H1 (cell line): ENCODE measurements around the gene ENTREP3. TPM values are rescaled to one million over a fixed set of nuclear protein-coding genes. Genes with fewer than 3 reads are reported as not detected.
A peak's percentile ranks its signal among the peaks of the same experiment; 100 is the strongest.

Experiments used
- CTCF ChIA-PET: fragments of 300-600 bp; sonication (Branson Sonifier 250); formaldehyde crosslinking; loops from one replicate; lab custom pipeline; 2021; ENCODE audit not compliant: partially characterized antibody; lab: Charles Lee
- POLR2A ChIA-PET: fragments of 300-600 bp; sonication (Branson Sonifier 250); formaldehyde crosslinking; loops from one replicate; lab custom pipeline; 2021; ENCODE audit warnings: inconsistent platforms; ENCODE audit not compliant: partially characterized antibody; lab: Charles Lee
- DNase-seq, 2 experiments: peaks; one replicate each; pipeline versions ENCODE4 v3.0.0 to v3.0.0-alpha.2; 2010 to 2022; ENCODE audit warnings: low spot score in 2 of 2, low read depth in 1 of 2, mixed read lengths in 1 of 2
- FAIRE-seq: peaks from 2 replicates; lab custom pipeline; 2011; peaks lifted over from hg19 to GRCh38; lab: Jason Lieb, UNC
- H2AFZ ChIP-seq: 2 replicates; pipeline ENCODE4 v1.8.1; 2012; ENCODE audit warnings: low read length, inconsistent platforms
- H2AK5ac ChIP-seq: 2 replicates; pipeline ENCODE4 v1.6.1; 2013; ENCODE audit warnings: low read depth, low read length
- H2BK120ac ChIP-seq: replicated peaks from 2 replicates; pipeline ENCODE3; 2013; ENCODE audit warnings: low read depth, low read length, inconsistent platforms
- H2BK12ac ChIP-seq: 2 replicates; pipeline ENCODE4 v1.6.1; 2013; ENCODE audit warnings: low read depth, low read length
- H2BK15ac ChIP-seq: 2 replicates; pipeline ENCODE4 v1.6.1; 2013; ENCODE audit warnings: low read length
- H2BK20ac ChIP-seq: 2 replicates; pipeline ENCODE4 v1.6.1; 2013; ENCODE audit warnings: low read length
- H2BK5ac ChIP-seq: 2 replicates; pipeline ENCODE4 v1.6.1; 2013; ENCODE audit warnings: low read depth, low read length
- H3K14ac ChIP-seq: 2 replicates; pipeline ENCODE4 v1.6.1; 2013; ENCODE audit warnings: inconsistent platforms; ENCODE audit not compliant: insufficient read length
- H3K18ac ChIP-seq: 2 replicates; pipeline ENCODE4 v1.6.1; 2013; ENCODE audit warnings: low read length; ENCODE audit errors: extremely low read depth
- H3K23ac ChIP-seq: 2 replicates; pipeline ENCODE4 v1.6.1; 2013; ENCODE audit warnings: inconsistent platforms; ENCODE audit not compliant: insufficient read length
- H3K23me2 ChIP-seq: 2 replicates; pipeline ENCODE4 v1.6.1; 2013; ENCODE audit warnings: low read depth, low read length
- H3K27ac ChIP-seq: 2 replicates; pipeline ENCODE4 v1.6.1; 2011; ENCODE audit warnings: low read depth, low read length, inconsistent platforms
- H3K27me3 ChIP-seq, 4 experiments: replicated peaks in 1 of 4; 1 replicate in 1 of 4; 2 replicates in 3 of 4; pipeline versions ENCODE4 v1.6.1 to v1.8.1; 2011 to 2013; ENCODE audit warnings: low read length in 3 of 4, mild to moderate bottlenecking in 3 of 4, inconsistent platforms in 2 of 4, mixed read lengths in 2 of 4, moderate library complexity in 1 of 4; ENCODE audit not compliant: control insufficient read depth in 3 of 4, insufficient read depth in 3 of 4; ENCODE audit errors: extremely low read depth in 1 of 4
- H3K36me3 ChIP-seq, 4 experiments: 2 replicates each; pipeline versions ENCODE4 v1.6.1 to v1.8.1; 2011 to 2013; ENCODE audit warnings: mild to moderate bottlenecking in 4 of 4, low read length in 3 of 4, moderate library complexity in 2 of 4, control low read depth in 1 of 4, inconsistent platforms in 1 of 4; ENCODE audit not compliant: insufficient read depth in 4 of 4, control insufficient read depth in 2 of 4
- H3K4ac ChIP-seq: replicated peaks from 2 replicates; pipeline ENCODE3; 2013; ENCODE audit warnings: low read length, low read depth, mixed read lengths, inconsistent platforms; ENCODE audit not compliant: insufficient read length
- H3K4me1 ChIP-seq, 4 experiments: replicated peaks in 1 of 4; 1 replicate in 1 of 4; 2 replicates in 3 of 4; pipeline versions ENCODE4 v1.6.1 to v1.8.1; 2011 to 2013; ENCODE audit warnings: low read length in 3 of 4, inconsistent platforms in 2 of 4, mixed read lengths in 1 of 4; ENCODE audit not compliant: insufficient read depth in 4 of 4, control insufficient read depth in 3 of 4
- H3K4me2 ChIP-seq, 2 experiments: 2 replicates each; pipeline versions ENCODE4 v1.6.1 to v1.8.1; 2011 to 2013; ENCODE audit warnings: low read depth in 2 of 2, low read length in 2 of 2, control low read depth in 1 of 2, inconsistent platforms in 1 of 2, mild to moderate bottlenecking in 1 of 2; ENCODE audit not compliant: insufficient read depth in 1 of 2
- H3K4me3 ChIP-seq, 4 experiments: fragments of 200-600, 300-600 bp in 1 of 4; sonication (generic), shearing (Covaris generic), sonication (Bioruptor Twin) in 1 of 4; 2 replicates each; pipeline versions ENCODE4 v1.5.1 to v1.8.1; 2011 to 2016; ENCODE audit warnings: low read length in 4 of 4, low read depth in 3 of 4, control low read depth in 2 of 4, inconsistent platforms in 2 of 4, mild to moderate bottlenecking in 2 of 4, mixed read lengths in 1 of 4, moderate library complexity in 1 of 4; ENCODE audit not compliant: insufficient read depth in 2 of 4; ENCODE audit errors: extremely low read depth in 1 of 4
- H3K56ac ChIP-seq: replicated peaks from 2 replicates; pipeline ENCODE3; 2013; ENCODE audit warnings: low read depth, mild to moderate bottlenecking, mixed read lengths, low read length, inconsistent platforms; ENCODE audit not compliant: insufficient read length
- H3K79me1 ChIP-seq: 2 replicates; pipeline ENCODE4 v1.6.1; 2013; ENCODE audit warnings: low read depth, low read length, control low read depth
- H3K79me2 ChIP-seq, 2 experiments: 2 replicates each; pipeline versions ENCODE4 v1.6.1 to v1.8.1; 2012 to 2013; ENCODE audit warnings: low read length in 2 of 2, mild to moderate bottlenecking in 2 of 2, inconsistent platforms in 1 of 2; ENCODE audit not compliant: insufficient read depth in 2 of 2, control insufficient read depth in 1 of 2
- H3K9ac ChIP-seq, 4 experiments: replicated peaks in 1 of 4; 1 replicate in 1 of 4; 2 replicates in 3 of 4; pipeline versions ENCODE4 v1.6.1 to v1.8.1; 2011 to 2013; ENCODE audit warnings: low read depth in 3 of 4, low read length in 3 of 4, control low read depth in 2 of 4, mild to moderate bottlenecking in 2 of 4, moderate library complexity in 2 of 4, inconsistent platforms in 1 of 4; ENCODE audit errors: extremely low read depth in 1 of 4
- H3K9me3 ChIP-seq, 2 experiments: 2 replicates each; pipeline versions ENCODE4 v1.6.1 to v1.8.1; 2012 to 2013; ENCODE audit warnings: mild to moderate bottlenecking in 2 of 2, moderate library complexity in 2 of 2, control low read depth in 1 of 2, inconsistent platforms in 1 of 2, low read depth in 1 of 2, low read length in 1 of 2, mixed read lengths in 1 of 2; ENCODE audit not compliant: insufficient read depth in 2 of 2
- H4K20me1 ChIP-seq, 2 experiments: replicated peaks in 1 of 2; 2 replicates each; pipeline versions ENCODE3 to v1.8.1; 2011 to 2013; ENCODE audit warnings: inconsistent platforms in 2 of 2, low read length in 2 of 2, mild to moderate bottlenecking in 1 of 2; ENCODE audit not compliant: insufficient read depth in 2 of 2, control insufficient read depth in 1 of 2
- H4K5ac ChIP-seq: 2 replicates; pipeline ENCODE4 v1.6.1; 2013; ENCODE audit warnings: low read length, low read depth, mixed read lengths, inconsistent platforms; ENCODE audit not compliant: insufficient read length
- H4K8ac ChIP-seq: 2 replicates; pipeline ENCODE4 v1.8.0; 2013; ENCODE audit warnings: mild to moderate bottlenecking, moderate library complexity, low read length, inconsistent platforms; ENCODE audit not compliant: insufficient read depth; ENCODE audit errors: extremely low read depth
- H4K91ac ChIP-seq: replicated peaks from 2 replicates; pipeline ENCODE3; 2013; ENCODE audit warnings: low read length, mixed read lengths, inconsistent platforms; ENCODE audit not compliant: insufficient read length
- CHD1 ChIP-seq: IDR thresholded peaks from 2 replicates; pipeline ENCODE4 v1.6.1; 2012; ENCODE audit warnings: low read depth, low read length, improper control_type of control experiment
- CREB1 ChIP-seq: IDR thresholded peaks from 2 replicates; pipeline ENCODE4 v1.6.1; 2012; ENCODE audit warnings: inconsistent platforms
- JUND ChIP-seq: IDR thresholded peaks from 2 replicates; pipeline ENCODE4 v1.6.1; 2011; ENCODE audit warnings: mild to moderate bottlenecking, improper control_type of control experiment, low read length
- PHF8 ChIP-seq: fragments of 200-600 bp; sonication (generic); conservative IDR thresholded peaks from 2 replicates; pipeline ENCODE4 v1.7.1; 2012; ENCODE audit warnings: low read depth, mild to moderate bottlenecking, inconsistent platforms, low read length, moderate library complexity
- POLR2A ChIP-seq, 2 experiments: IDR thresholded peaks; 1 replicate in 1 of 2; 2 replicates in 1 of 2; pipeline ENCODE4 v1.6.1; 2011; ENCODE audit warnings: low read depth in 2 of 2, low read length in 2 of 2, mild to moderate bottlenecking in 2 of 2; ENCODE audit errors: control extremely low read depth in 1 of 2
- RAD21 ChIP-seq, 2 experiments: IDR thresholded peaks in 1 of 2; conservative IDR thresholded peaks in 1 of 2; 2 replicates each; pipeline ENCODE4 v1.6.1; 2011; ENCODE audit warnings: low read depth in 2 of 2, low read length in 2 of 2, improper control_type of control experiment in 1 of 2, inconsistent platforms in 1 of 2, mild to moderate bottlenecking in 1 of 2, moderate library complexity in 1 of 2
- SIN3A ChIP-seq, 2 experiments: IDR thresholded peaks in 1 of 2; conservative IDR thresholded peaks in 1 of 2; 2 replicates each; pipeline ENCODE4 v1.6.1; 2011 to 2012; ENCODE audit warnings: low read length in 2 of 2, improper control_type of control experiment in 1 of 2, low read depth in 1 of 2, mild to moderate bottlenecking in 1 of 2
- SIRT6 ChIP-seq: IDR thresholded peaks from one replicate; pipeline ENCODE4 v1.7.1; 2012; ENCODE audit warnings: low read length, inconsistent platforms
- SRF ChIP-seq: IDR thresholded peaks from 2 replicates; pipeline ENCODE4 v1.6.1; 2011; ENCODE audit warnings: mild to moderate bottlenecking, low read depth, low read length, moderate library complexity
- WGBS, 2 experiments: shearing (Covaris generic) in 1 of 2; methylation state at CpG; one replicate each; pipeline versions ENCODE4 v1.1.6 to v1.1.7; 2013 to 2015; ENCODE audit warnings: low lambda C conversion rate in 2 of 2, mixed read lengths in 2 of 2, inconsistent platforms in 1 of 2, low coverage in 1 of 2, missing lambda C conversion rate in 1 of 2; ENCODE audit not compliant: insufficient replicate concordance in 2 of 2, insufficient coverage in 1 of 2, insufficient read length in 1 of 2; ENCODE audit errors: extremely low coverage in 1 of 2, missing lambda C conversion rate in 1 of 2; 5-methylcytosine and 5-hydroxymethylcytosine counted together
- polyA plus RNA-seq, 7 experiments: library from polyadenylated mRNA; depleted of rRNA in 3 of 7; stranded (reverse) in 5 of 7; unstranded in 2 of 7; fragments of >200 nt in 5 of 7; fragments of 200-250 nt in 2 of 7; gene quantifications; 1 replicate in 5 of 7; 2 replicates in 1 of 7; 4 replicates in 1 of 7; pipeline versions ENCODE4 v1.2.1 to v1.2.3, GENCODE V29; 2011 to 2013; ENCODE audit warnings: missing spikeins in 2 of 7, mixed read lengths in 2 of 7
- total RNA-seq: library from RNA; stranded (reverse); fragmentation: NEBNext Ultra II Directional; extraction: Animal tissue kit (Norgen Biotek cat#: 25700); gene quantifications from 2 replicates; pipeline ENCODE4 v1.2.1, GENCODE V29; 2021

ENTREP3 gene
- total and polyA plus RNA-seq, 2 of the 8 experiments (the other 6 are each of a cell fraction or from before 2014, with no cell fraction given), result 22.8 to 52.2 TPM

DNA sequence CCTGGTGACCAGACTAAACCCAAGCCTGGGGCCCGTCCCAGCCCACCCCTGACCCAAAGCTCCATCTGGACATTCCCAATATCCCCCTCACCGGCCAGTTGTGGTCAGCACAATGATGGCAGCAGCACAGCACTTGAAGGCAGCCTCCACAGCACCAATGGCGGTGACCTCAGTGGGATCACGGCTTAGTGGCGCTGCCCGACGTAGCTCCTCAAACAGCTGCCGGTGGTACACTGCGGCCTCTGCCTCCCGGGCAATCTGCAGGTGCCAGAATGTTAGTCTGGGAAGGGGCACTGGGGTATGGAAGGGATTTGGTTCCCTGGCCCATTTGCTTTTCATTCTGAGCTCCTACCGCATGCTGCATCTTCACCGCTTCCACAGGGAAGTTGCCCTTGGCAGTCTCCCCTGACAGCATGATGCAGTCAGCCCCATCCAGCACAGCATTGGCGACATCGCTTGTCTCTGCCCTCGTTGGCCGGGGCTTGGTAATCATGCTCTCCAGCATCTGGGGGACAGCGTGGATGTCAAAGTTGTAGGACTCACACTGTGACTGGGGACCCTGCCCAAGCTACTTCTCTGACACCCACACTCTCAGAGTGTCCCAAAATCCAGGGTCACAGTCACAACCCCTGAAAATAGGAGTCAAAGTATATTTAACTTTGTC, 37.9 kb upstream of the ENTREP3 start:
- H2AFZ ChIP-seq, result no peak overlapping the region
- H3K4ac ChIP-seq, result no peak overlapping the region
- H2BK120ac ChIP-seq, result no peak overlapping the region
- no peak overlapping the region for H4K91ac ChIP-seq
- CTCF ChIA-PET, result interaction anchor here (0.6 to 6.3 kb wide), 9 partner anchors 14 to 53 kb away, joined by 3 to 37 read pairs (median 5); partner anchors contain the start of gene FDPS
- H2AK5ac ChIP-seq, result no peak overlapping the region
- no peak overlapping the region for H3K56ac ChIP-seq
- H3K4me1 ChIP-seq, result peaks cover 3 to 23% (median 10%) of the 10 kb centered on the region in 4 experiments; a peak in 6 of 7 replicates
- H4K20me1 ChIP-seq, result no peaks in the 10 kb centered on the region
- no peak overlapping the region for H3K14ac ChIP-seq
- no peak overlapping the region for H3K23ac ChIP-seq
- H2BK20ac ChIP-seq, result no peak overlapping the region
- H3K79me2 ChIP-seq, result no peaks in the 10 kb centered on the region
- no peak overlapping the region for H3K4me2 ChIP-seq
- H3K27me3 ChIP-seq, result peaks cover 0 to 23% (median 14%) of the 10 kb centered on the region in 4 experiments; a peak in 5 of 7 replicates
- 94% methylated on average over 17 of the region's 17 CpGs; no CpG with 5 or more reads in 1 of the 2 experiments for WGBS, 2 experiments
- no peak overlapping the region for H2BK12ac ChIP-seq
- no peak overlapping the region for H3K27ac ChIP-seq
- no peak overlapping the region for H3K18ac ChIP-seq
- POLR2A ChIA-PET, result interaction anchor here (1.5 to 3.0 kb wide), 6 partner anchors 11 to 43 kb away, joined by 4 to 10 read pairs (median 8); partner anchors contain the start of gene CLK2
- no peak for DNase-seq
- no peaks in the 10 kb centered on the region for H3K9me3 ChIP-seq
- FAIRE-seq, result no peak
- no peak overlapping the region for H4K5ac ChIP-seq
- H4K8ac ChIP-seq, result no peak overlapping the region
- H3K36me3 ChIP-seq, result no peaks in the 10 kb centered on the region
- H2BK5ac ChIP-seq, result no peak overlapping the region
- no peak overlapping the region for H3K4me3 ChIP-seq
- no peak overlapping the region for H3K9ac ChIP-seq
- no peaks in the 10 kb centered on the region for H3K79me1 ChIP-seq
- H3K23me2 ChIP-seq, result peaks cover 5% of the 10 kb centered on the region; the same call in 1 of the 2 replicates
- TF ChIP-seq CREB1, result no peak
- TF ChIP-seq RAD21 (IDR thresholded peaks at IDR 0.05 in 1 of 2, conservative IDR thresholded peaks at IDR 0.05 in 1 of 2; ENCODE audit: low read depth in 2 of 2, low read length in 2 of 2), result no peak
- TF ChIP-seq POLR2A (IDR thresholded peaks at IDR 0.05; ENCODE audit: control extremely low read depth in 1 of 2, low read depth in 2 of 2, low read length in 2 of 2), result no peak
- TF ChIP-seq PHF8, result no peak
- no peak for TF ChIP-seq JUND
- TF ChIP-seq SIN3A (conservative IDR thresholded peaks at IDR 0.05 in 1 of 2, IDR thresholded peaks at IDR 0.05 in 1 of 2; ENCODE audit: low read depth in 1 of 2, low read length in 2 of 2), result no peak
- TF ChIP-seq SRF, result no peak
- TF ChIP-seq SIRT6, result no peak
- TF ChIP-seq CHD1, result no peak
- 0 out of 2 replicates have a peak overlapping the region, but pooled peaks have one; percentile 3 for H2BK15ac ChIP-seq
